ENCODE data around the gene BAZ1B.
"Not testable (repeated sequence)": the region's sequence is repeated elsewhere in the genome, so short reads cannot be mapped to it uniquely, and the experiment has no call there.

The BAZ1B gene

GRCh38 chr7:73544678-73545077 is 22.6 kb upstream of the BAZ1B start:
- no peak for DNase-seq (ENCODE audit: low read depth, low spot score)

DNA sequence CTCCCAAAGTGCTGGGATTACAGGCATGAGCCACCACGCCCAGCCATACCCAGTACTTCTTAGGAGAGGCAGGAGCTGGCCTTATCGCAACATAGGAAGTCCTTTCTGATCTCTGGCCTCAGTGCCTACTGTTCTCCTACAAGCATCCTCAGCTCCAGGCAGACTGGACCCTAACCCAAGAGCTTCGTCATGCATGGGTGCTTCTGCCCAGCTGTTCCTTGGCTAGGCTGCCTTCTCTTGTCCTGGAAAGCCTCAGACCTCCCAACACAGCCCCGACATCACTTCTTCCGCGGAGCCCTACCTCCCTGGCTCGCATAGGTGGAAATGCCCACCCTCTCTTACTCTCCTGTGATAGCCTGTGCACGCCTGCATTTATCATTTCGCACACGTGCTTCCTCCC is 19.6 kb upstream of the BAZ1B start:
- DNase-seq (ENCODE audit: low read depth, low spot score), result no peak

- DNase-seq (ENCODE audit: low read depth, low spot score), result no peak
Observed at GRCh38 chr7:73539709-73540108, 17.6 kb upstream of the BAZ1B start.

GRCh38 chr7:73538510-73538909 is 16.4 kb upstream of the BAZ1B start:
- not testable (repeated sequence) for DNase-seq (ENCODE audit: low read depth, low spot score)

GRCh38 chr7:73537051-73537450 is 15.0 kb upstream of the BAZ1B start:
- DNase-seq (ENCODE audit: low read depth, low spot score), result no peak

DNA sequence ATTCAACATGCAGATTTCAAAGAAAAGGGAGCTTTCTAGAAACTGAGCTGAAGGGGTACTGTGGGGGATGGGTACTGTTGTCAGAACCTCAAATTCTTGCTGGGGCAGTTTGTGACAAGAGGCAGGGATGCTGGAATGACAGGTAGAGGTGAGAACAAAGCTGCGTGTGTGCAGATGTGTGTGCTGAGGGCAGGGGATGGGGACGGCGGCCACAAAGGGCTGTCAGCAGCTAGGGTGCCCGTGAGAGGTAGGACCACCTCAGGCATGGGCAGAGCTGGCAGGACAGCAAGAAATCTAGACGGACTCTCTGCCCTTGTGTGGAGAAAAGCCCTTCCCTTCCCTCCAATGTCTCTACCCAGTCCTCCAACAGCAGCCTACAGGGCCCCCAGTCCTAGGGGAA is 14.4 kb upstream of the BAZ1B start:
- DNase-seq (ENCODE audit: low read depth, low spot score), result no peak

DNA sequence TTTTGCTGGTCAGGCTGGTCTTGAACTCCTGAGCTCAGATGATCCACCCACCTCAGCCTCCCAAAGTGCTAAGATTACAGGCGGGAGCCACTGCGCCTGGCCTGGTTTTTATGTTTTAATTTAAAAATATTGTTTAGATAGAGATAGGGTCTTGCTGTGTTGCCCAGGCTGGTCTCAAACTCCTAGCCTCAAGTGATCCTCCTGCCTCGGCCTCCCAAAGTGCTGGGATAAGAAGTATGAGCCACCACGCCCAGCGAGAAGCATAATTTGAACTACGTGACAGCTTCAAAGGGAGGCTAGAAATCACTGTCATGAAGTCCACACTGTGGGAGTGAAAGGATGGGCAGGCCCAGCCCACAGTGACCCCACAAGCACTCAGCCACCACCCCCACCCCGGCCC is 13.8 kb upstream of the BAZ1B start:
- DNase-seq (ENCODE audit: low read depth, low spot score), result not testable (repeated sequence)

- DNase-seq (ENCODE audit: low read depth, low spot score), result no peak
Observed at GRCh38 chr7:73533742-73534141, 11.6 kb upstream of the BAZ1B start.

DNA sequence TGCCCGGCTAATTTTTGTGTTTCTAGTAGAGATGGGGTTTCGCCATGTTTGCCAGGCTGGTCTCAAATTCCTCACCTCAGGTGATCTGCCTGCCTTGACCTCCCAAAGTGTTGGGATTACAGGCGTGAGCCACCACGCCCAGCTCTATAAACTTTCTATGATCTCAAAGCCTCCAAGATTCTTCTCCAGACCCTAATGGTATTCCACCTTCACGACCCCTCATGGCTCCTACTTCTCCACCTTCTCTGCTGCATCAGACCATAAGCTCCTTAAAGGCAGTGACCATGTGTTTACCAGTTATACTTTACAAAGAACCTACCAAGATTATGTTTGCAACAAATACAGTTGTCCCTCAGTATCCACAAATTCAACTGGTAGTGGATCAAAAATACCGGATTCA is 10.1 kb upstream of the BAZ1B start:
- no peak for DNase-seq (ENCODE audit: low read depth, low spot score)

DNA sequence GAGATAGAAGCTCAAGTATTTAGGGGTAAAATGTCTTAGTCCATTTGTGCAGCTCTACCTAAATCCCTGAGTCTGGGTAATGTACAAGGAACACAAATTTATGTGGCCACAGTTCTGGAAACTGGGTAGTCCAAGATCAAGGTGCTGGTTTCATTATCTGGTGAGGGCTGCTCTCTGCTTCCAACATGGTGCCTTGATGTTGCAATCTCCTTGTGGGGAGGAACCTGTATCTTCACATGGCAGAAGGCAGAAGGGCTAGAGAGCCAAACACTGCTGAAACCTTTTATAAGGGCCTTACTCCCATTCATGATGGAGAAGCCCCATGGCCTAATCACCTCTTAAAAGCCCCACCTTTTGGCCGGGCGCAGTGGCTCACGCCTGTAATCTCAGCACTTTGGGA is 8.7 kb upstream of the BAZ1B start:
- no peak for DNase-seq (ENCODE audit: low read depth, low spot score)

DNA sequence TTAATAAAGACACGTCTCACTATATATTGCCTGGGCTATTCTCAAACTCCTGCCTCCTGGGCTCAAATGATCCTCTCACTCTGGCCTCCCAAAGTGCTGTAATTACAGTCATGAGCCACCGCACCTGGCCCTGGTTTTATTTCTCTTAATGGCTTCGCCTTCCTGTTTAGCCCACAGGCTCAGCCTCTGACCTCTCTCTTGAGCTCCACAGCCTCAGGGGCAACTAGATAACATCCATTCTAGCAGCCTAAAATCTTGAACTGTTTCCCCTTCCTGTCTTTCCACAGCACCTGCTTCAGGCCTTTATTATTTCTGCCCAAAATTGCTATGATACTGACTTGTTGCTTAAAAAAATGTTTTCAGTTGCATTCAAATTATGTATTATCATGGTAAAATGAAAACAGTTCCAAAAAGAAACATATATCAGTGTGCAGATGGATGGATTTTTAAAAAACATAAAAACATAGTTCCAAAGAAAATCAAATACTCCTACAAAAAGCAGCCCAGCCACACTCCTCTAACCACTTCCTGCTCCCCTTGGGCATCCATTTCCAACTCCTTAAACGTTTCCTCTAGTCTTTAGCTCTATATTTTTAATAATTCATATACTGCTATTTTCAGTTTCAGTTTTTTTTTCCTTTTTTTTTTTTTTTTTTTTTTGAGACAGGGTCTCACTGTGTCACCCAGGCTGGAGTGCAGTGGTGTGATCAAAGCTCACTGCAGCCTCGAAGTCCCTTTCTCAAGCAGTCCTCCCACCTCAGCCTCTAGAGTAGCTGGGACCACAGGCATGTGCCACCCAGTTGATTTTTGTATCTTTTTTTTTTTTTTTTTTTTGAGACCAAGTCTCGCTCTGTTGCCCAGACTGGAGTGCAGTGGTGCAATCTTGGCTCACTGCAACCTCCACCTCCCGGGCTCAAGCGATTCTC is 5.1 kb upstream of the BAZ1B start:
- no peak for DNase-seq (ENCODE audit: low read depth, low spot score)

- DNase-seq (ENCODE audit: low read depth, low spot score), result not testable (repeated sequence)
Observed at GRCh38 chr7:73526158-73526494, 4.0 kb upstream of the BAZ1B start.

DNA sequence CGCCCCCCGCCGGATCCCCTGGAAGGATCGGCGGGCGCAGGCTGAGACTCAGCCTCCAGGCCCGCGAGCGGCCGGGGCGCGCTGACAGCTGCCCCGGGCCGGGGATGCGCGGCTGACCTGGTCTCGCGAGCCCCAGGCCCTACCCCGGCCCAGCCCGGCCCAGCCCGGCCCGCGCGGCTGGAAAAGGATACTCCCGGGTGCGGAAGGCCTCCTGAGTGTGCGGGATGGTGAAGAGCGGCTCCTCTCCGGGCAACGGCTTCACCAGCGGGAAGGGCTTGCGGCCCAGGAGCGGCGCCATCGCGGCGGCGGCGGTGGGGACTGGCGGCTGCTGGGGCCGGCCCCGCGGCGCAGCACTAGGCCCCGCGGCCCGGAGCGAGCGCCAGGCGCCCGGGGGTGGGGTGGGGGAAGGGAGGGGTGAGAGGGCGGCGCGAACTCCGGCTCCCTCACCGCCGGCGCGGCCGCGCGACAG is 423 bp downstream of the BAZ1B start:
- DNase-seq (ENCODE audit: low read depth, low spot score), result no peak

GRCh38 chr7:73520673-73521635 is 1.1 kb downstream of the BAZ1B start:
- no peak for DNase-seq (ENCODE audit: low read depth, low spot score)

GRCh38 chr7:73519867-73520672 is 2.0 kb downstream of the BAZ1B start:
- no peak for DNase-seq (ENCODE audit: low read depth, low spot score)

DNA sequence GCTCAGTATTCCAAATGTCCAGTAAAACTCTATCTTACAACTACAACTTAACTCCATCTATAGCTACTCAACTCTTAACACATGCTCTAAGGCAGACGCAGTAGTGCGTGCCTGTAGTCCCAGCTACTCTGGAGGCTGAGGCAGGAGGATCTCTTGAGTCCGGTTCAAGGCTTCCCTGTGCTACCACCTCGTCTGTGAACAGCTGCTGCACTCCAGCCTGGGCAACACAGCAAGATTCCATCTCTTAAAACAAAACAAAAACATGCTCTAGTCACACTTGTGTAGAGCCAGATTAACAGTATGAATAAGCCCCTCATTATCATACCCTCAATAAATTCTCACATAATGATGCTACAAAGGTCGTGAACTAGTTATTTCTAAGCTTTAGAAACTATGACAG is 3.6 kb downstream of the BAZ1B start:
- DNase-seq (ENCODE audit: low read depth, low spot score), result no peak

DNA sequence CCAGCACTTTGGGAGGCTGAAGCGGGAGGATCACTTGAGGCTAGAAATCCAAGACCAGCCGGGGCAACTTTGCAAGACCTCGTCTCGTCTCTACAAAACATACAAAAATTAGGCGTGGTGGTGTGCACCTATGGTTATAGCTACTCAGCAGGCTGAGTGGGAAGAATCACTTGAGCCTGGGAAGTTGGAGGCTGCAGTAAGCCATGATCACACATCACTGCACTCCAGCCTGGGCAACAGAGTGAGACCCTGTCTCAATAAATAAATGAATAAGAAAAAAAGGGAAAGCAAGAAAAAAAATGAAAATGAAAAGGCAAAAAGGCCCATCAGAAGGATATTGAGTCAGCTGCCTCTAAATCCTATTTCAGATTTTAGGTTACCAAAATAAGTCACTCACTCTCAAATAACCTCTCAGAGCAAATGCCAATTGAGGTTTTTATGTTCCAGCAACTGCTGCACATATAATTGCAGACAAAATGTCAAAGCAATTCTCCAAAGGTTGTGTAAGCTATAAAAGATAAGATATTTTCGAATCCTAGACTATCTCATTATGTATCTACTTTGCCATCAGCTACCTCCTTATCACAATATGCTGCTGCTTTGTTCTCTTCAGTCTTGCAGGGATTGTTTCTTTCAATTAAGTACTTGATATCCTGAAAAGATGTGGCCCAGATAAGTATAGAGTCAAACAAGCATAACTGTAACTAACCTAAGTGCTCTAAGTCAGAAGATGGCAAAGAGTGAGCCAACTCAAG is 4.7 kb downstream of the BAZ1B start:
- DNase-seq (ENCODE audit: low read depth, low spot score), result no peak

GRCh38 chr7:73515178-73515577 is 6.9 kb downstream of the BAZ1B start:
- no peak for DNase-seq (ENCODE audit: low read depth, low spot score)

DNA sequence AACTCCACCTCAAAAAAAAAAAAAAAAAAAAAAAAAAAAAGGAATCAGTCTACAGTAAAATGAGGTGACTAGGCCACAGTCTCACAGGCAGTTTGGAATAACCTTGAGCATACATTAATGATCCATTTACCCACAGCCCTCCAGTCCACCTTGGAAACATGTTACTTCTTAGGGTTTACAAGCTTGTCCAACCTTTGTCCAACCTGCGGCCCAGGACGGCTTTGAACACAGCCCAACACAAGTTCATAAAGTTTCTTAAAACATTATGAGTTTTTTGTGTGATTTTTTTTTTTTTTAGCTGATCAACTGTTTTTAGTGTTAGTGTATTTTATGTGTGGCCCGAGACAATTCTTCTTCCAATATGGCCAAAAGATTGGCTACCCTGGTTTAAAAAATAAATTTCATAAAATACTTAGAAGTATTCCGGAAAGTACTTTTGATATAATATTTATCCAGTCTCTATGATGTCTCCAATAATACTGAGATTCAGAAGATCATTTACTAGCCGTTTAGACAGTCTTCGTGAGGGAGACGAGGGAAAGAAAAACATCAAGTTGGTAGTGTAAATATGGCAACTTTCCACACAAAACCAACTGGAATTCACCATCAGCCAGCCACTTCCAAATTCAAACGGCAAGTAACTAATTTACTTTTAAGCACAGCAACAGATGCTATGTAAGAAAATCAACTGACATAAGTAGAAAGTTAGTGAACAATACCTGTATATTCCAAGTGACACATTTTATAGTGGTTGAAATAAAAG is 9.9 kb downstream of the BAZ1B start:
- no peak for DNase-seq (ENCODE audit: low read depth, low spot score)

GRCh38 chr7:73509463-73509862 is 12.6 kb downstream of the BAZ1B start:
- DNase-seq (ENCODE audit: low read depth, low spot score), result no peak
